ENCODE results near the gene CASP10. TPM values are rescaled to one million over a fixed set of nuclear protein-coding genes. Genes with fewer than 3 reads are reported as not detected.

Gene CASP10
- total and polyA plus RNA-seq, 2 of the 13 experiments (the other 11 are each of a cell fraction or from before 2014, with no cell fraction given): 22.2 to 23.8 TPM

DNA sequence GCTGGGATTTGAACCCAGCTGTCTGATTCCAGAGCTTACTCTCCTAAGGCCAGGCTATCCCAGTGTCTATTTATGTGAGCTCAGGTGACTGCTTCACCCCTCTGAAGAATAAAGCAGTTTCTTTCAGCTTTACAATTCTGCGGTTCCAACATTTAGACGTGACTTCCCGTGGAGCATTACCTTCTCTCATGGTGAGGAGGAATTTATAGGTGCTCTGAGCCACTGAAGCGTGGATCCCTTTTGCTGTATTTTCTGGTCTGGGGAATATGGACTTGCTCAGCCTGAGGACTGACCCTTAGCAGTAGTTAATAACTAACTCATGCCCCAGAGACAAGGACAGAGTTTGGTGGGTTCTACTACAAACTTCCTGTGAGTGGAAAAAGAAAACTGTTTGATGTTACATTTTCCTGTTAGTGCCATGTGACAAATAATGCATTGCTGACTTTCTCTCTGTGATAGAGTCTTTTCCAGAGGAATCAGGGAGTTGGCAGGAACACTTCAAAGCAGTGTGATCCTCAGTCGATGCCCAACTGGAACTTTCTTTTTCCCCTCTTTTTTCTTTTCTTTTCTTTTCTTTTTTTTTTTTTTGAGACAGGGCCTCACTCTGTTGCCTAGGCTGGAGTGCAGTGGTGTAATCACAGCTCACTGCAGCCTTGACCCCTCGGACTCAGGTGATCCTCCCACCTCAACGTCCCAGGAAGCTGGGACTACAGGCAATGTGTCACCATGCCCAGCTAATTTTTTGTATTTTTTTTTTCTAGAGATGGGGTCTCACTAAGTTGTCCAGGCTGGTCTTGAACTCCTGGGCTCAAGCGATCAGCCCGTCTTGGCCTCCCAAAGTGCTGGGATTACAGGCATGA lies 21.9 kb downstream of the CASP10 start (continued):
- no peak for TF ChIP-seq PRMT3 (CRISPR knock-in tag; IDR thresholded peaks at IDR 0.05; ENCODE audit: borderline replicate concordance, low read depth)
- TF ChIP-seq FOXK2 (IDR thresholded peaks at IDR 0.05): peak; percentile 86
- 0 out of 2 replicates have a peak, but pooled peaks have one; percentile 40 for TF ChIP-seq KLF11 (CRISPR knock-in tag; IDR thresholded peaks at IDR 0.05)
- no peak for TF ChIP-seq MTF2 (CRISPR knock-in tag; IDR thresholded peaks at IDR 0.05; ENCODE audit: borderline replicate concordance)
- peak; percentile 82 for TF ChIP-seq PPARG (CRISPR knock-in tag; conservative IDR thresholded peaks at IDR 0.05)
- TF ChIP-seq NCOA2 (CRISPR knock-in tag; IDR thresholded peaks at IDR 0.05): peak; percentile 84
- TF ChIP-seq HNRNPK (IDR thresholded peaks at IDR 0.05; ENCODE audit: low read depth, low read length, poor library complexity, severe bottlenecking): no peak
- peak; percentile 78; the same call in 1 of the 2 replicates for TF ChIP-seq ZBTB7B (CRISPR knock-in tag; IDR thresholded peaks at IDR 0.05)
- TF ChIP-seq ZSCAN21 (CRISPR knock-in tag; IDR thresholded peaks at IDR 0.05; ENCODE audit: borderline replicate concordance): peak; percentile 56; the same call in 1 of the 2 replicates
- TF ChIP-seq KDM5A (IDR thresholded peaks at IDR 0.05; ENCODE audit: borderline replicate concordance, low read length): peak; percentile 38; the same call in 1 of the 2 replicates
- TF ChIP-seq, protein P1, sequence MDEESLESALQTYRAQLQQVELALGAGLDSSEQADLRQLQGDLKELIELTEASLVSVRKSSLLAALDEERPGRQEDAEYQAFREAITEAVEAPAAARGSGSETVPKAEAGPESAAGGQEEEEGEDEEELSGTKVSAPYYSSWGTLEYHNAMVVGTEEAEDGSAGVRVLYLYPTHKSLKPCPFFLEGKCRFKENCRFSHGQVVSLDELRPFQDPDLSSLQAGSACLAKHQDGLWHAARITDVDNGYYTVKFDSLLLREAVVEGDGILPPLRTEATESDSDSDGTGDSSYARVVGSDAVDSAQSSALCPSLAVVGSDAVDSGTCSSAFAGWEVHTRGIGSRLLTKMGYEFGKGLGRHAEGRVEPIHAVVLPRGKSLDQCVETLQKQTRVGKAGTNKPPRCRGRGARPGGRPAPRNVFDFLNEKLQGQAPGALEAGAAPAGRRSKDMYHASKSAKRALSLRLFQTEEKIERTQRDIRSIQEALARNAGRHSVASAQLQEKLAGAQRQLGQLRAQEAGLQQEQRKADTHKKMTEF (CRISPR knock-in tag; IDR thresholded peaks at IDR 0.05): peak; percentile 94
- no peak; the same call in 1 of the 2 replicates for TF ChIP-seq KMT2A (CRISPR knock-in tag; IDR thresholded peaks at IDR 0.05)
- TF ChIP-seq, protein P2, sequence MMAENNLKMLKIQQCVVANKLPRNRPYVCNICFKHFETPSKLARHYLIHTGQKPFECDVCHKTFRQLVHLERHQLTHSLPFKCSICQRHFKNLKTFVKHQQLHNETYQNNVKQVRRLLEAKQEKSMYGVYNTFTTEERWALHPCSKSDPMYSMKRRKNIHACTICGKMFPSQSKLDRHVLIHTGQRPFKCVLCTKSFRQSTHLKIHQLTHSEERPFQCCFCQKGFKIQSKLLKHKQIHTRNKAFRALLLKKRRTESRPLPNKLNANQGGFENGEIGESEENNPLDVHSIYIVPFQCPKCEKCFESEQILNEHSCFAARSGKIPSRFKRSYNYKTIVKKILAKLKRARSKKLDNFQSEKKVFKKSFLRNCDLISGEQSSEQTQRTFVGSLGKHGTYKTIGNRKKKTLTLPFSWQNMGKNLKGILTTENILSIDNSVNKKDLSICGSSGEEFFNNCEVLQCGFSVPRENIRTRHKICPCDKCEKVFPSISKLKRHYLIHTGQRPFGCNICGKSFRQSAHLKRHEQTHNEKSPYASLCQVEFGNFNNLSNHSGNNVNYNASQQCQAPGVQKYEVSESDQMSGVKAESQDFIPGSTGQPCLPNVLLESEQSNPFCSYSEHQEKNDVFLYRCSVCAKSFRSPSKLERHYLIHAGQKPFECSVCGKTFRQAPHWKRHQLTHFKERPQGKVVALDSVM (CRISPR knock-in tag; IDR thresholded peaks at IDR 0.05): no peak
- 0 out of 2 replicates have a peak, but pooled peaks have one; percentile 49 for TF ChIP-seq MED13 (CRISPR knock-in tag; IDR thresholded peaks at IDR 0.05)
- TF ChIP-seq ASH2L (IDR thresholded peaks at IDR 0.05; ENCODE audit: insufficient read length, low read depth, low read length): peak; percentile 100
- no peak for TF ChIP-seq TAF15 (IDR thresholded peaks at IDR 0.05; ENCODE audit: low read depth, low read length, poor library complexity, severe bottlenecking)
- TF ChIP-seq SOX5 (CRISPR knock-in tag; IDR thresholded peaks at IDR 0.05; ENCODE audit: borderline replicate concordance): peak; percentile 66; the same call in 1 of the 2 replicates
- no peak for TF ChIP-seq ZNF569 (CRISPR knock-in tag; IDR thresholded peaks at IDR 0.05; ENCODE audit: borderline replicate concordance)
- TF ChIP-seq ETV6 (CRISPR knock-in tag; conservative IDR thresholded peaks at IDR 0.05): no peak
- TF ChIP-seq ZNF333 (CRISPR knock-in tag; IDR thresholded peaks at IDR 0.05; ENCODE audit: borderline replicate concordance): no peak
- TF ChIP-seq TBX2 (CRISPR knock-in tag; IDR thresholded peaks at IDR 0.05; ENCODE audit: borderline replicate concordance): peak; percentile 86
- TF ChIP-seq ZNF30 (CRISPR knock-in tag; IDR thresholded peaks at IDR 0.05): 0 out of 2 replicates have a peak, but pooled peaks have one; percentile 48
- TF ChIP-seq TOE1 (CRISPR knock-in tag; IDR thresholded peaks at IDR 0.05): 0 out of 2 replicates have a peak, but pooled peaks have one; percentile 54
- TF ChIP-seq, protein P3, sequence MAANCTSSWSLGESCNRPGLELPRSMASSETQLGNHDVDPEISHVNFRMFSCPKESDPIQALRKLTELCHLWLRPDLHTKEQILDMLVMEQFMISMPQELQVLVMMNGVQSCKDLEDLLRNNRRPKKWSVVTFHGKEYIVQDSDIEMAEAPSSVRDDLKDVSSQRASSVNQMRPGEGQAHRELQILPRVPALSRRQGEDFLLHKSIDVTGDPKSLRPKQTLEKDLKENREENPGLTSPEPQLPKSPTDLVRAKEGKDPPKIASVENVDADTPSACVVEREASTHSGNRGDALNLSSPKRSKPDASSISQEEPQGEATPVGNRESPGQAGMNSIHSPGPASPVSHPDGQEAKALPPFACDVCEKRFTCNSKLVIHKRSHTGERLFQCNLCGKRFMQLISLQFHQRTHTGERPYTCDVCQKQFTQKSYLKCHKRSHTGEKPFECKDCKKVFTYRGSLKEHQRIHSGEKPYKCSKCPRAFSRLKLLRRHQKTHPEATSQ (CRISPR knock-in tag; IDR thresholded peaks at IDR 0.05; ENCODE audit: borderline replicate concordance): peak; percentile 30; the same call in 1 of the 2 replicates
- no peak for TF ChIP-seq THYN1 (CRISPR knock-in tag; IDR thresholded peaks at IDR 0.05; ENCODE audit: borderline replicate concordance, low read depth)

Data from HepG2 (cell line).